ENCODE results near the gene ANKRD53.

GRCh38 chr2:70988726-70989648 is 10.6 kb downstream of the ANKRD53 start:
- TF ChIP-seq SP1 (IDR thresholded peaks at IDR 0.05), result no peak
- TF ChIP-seq FOXK2 (IDR thresholded peaks at IDR 0.05), result no peak
